Measurements from ENCODE around the gene RNF150. TPM values are rescaled to one million over a fixed set of nuclear protein-coding genes. Genes with fewer than 3 reads are reported as not detected.

RNF150 gene
- total RNA-seq, 2 donors from 2014 or later = 11.7 to 12.3 TPM

DNA sequence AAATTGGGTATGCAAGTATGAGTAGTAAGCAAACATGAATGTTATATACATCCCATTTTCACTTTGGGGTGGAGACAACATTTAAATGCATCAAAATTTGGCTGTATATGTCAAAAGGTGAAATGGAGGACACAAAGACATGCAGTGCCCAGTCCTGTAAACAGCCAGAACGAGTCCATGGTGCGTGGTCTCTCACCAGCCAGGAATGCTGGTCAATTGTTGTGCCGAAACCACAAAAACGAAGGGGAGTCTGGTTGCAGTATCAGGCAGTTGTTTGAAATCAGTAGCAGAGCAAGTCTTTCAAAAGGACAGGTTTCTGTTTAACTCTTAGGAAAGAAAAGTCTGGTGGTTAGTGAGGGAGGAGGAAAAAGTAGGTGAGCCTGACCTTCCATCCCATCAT lies 22.3 kb upstream of the RNF150 start:
- no peaks in the 10 kb centered on the region for H3K36me3 ChIP-seq
- WGBS = 66% methylated on average over 4 of the region's 4 CpGs
- no peaks in the 10 kb centered on the region for H3K27me3 ChIP-seq (replicated peaks; ENCODE audit: insufficient read depth)
- H3K4me3 ChIP-seq = no peak overlapping the region
- intact Hi-C loops (cut with DNase I) = no loop called here
- no peak for TF ChIP-seq POLR2A (IDR thresholded peaks at IDR 0.05)
- TF ChIP-seq POLR2AphosphoS5 (IDR thresholded peaks at IDR 0.05) = no peak
- TF ChIP-seq CTCF (IDR thresholded peaks at IDR 0.05) = no peak
- H3K27ac ChIP-seq = no peak overlapping the region
- DNase-seq (ENCODE audit: low spot score) = no peak
- H3K4me1 ChIP-seq (replicated peaks) = no peaks in the 10 kb centered on the region
- no peaks in the 10 kb centered on the region for H3K9me3 ChIP-seq

GRCh38 chr4:141154725-141155124 lies 21.5 kb upstream of the RNF150 start:
- 88% methylated on average over 3 of the region's 3 CpGs for WGBS
- TF ChIP-seq POLR2AphosphoS5 (IDR thresholded peaks at IDR 0.05) (no peak), CTCF (IDR thresholded peaks at IDR 0.05) (no peak), POLR2A (IDR thresholded peaks at IDR 0.05) (no peak)
- peak overlapping the region; percentile 52 to 69 for H3K27ac ChIP-seq
- DNase-seq (ENCODE audit: low spot score) = no peak
- H3K36me3 ChIP-seq = no peaks in the 10 kb centered on the region
- H3K9me3 ChIP-seq = no peaks in the 10 kb centered on the region
- no peaks in the 10 kb centered on the region for H3K4me1 ChIP-seq (replicated peaks)
- intact Hi-C loops (cut with DNase I) = no loop called here
- no peak overlapping the region for H3K4me3 ChIP-seq
- H3K27me3 ChIP-seq (replicated peaks; ENCODE audit: insufficient read depth) = no peaks in the 10 kb centered on the region

- intact Hi-C loops (cut with DNase I) = no loop called here
- peak; percentile 49 for DNase-seq (ENCODE audit: low spot score)
- peak overlapping the region; percentile 52 to 69 for H3K27ac ChIP-seq
- TF ChIP-seq POLR2A (IDR thresholded peaks at IDR 0.05) = no peak
- peak; percentile 88 for TF ChIP-seq POLR2AphosphoS5 (IDR thresholded peaks at IDR 0.05)
- no peaks in the 10 kb centered on the region for H3K36me3 ChIP-seq
- H3K4me3 ChIP-seq = no peak overlapping the region
- no peaks in the 10 kb centered on the region for H3K4me1 ChIP-seq (replicated peaks)
- no peaks in the 10 kb centered on the region for H3K27me3 ChIP-seq (replicated peaks; ENCODE audit: insufficient read depth)
- no peaks in the 10 kb centered on the region for H3K9me3 ChIP-seq
- 34% methylated on average over 4 of the region's 4 CpGs for WGBS
Measured at GRCh38 chr4:141153751-141154510, 20.7 kb upstream of the RNF150 start.

DNA sequence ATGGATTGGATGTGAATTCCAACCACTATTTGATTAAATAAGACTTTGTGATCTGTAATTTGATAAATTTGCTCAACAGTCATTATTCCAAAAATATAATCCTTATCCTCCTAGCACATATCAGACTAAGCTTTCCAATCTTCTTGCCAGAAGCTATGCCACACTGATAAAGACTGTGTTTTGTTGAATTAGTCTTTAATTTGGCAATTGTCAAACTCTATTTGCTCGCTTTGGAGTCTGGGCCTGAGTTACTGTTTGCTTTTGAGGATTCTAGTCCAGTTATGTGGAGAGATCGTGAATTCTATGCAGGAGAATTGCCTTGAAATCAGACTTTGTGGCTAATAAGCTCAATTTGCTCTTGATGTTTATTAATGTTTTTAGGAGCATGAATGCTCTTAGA lies 10.9 kb upstream of the RNF150 start:
- no peaks in the 10 kb centered on the region for H3K9me3 ChIP-seq
- H3K4me1 ChIP-seq (replicated peaks) = no peaks in the 10 kb centered on the region
- no peaks in the 10 kb centered on the region for H3K36me3 ChIP-seq
- H3K4me3 ChIP-seq = no peak overlapping the region
- TF ChIP-seq POLR2A (IDR thresholded peaks at IDR 0.05) = no peak
- TF ChIP-seq CTCF (IDR thresholded peaks at IDR 0.05) = no peak
- TF ChIP-seq POLR2AphosphoS5 (IDR thresholded peaks at IDR 0.05) = no peak
- DNase-seq (ENCODE audit: low spot score) = no peak
- intact Hi-C loops (cut with DNase I) = no loop called here
- H3K27ac ChIP-seq = no peak overlapping the region
- WGBS = 63% methylated on average over 2 of the region's 2 CpGs
- no peaks in the 10 kb centered on the region for H3K27me3 ChIP-seq (replicated peaks; ENCODE audit: insufficient read depth)

DNA sequence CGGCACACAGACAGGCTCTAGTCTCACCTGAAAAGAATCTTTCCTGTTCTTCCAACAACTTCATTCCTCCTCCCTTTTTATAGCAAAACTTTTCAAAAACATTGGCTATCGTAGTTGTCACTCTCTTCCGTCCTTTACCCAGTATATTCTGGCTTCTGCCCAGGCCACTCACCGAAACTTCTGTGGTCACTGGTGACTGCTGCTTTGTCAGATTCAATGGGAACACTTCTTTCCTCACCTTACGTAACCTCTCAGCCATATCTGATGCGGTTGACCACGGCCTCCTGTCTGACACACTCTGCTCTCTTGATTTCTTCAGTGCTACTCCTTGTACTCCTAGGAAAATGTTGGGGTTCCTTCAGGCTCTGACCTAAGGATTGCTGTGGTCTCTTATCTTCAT lies 9.2 kb upstream of the RNF150 start:
- intact Hi-C loops (cut with DNase I) = no loop called here
- H3K4me1 ChIP-seq (replicated peaks) = no peaks in the 10 kb centered on the region
- 70% methylated on average over 7 of the region's 7 CpGs for WGBS
- no peak overlapping the region for H3K27ac ChIP-seq
- no peaks in the 10 kb centered on the region for H3K36me3 ChIP-seq
- no peaks in the 10 kb centered on the region for H3K27me3 ChIP-seq (replicated peaks; ENCODE audit: insufficient read depth)
- DNase-seq (ENCODE audit: low spot score) = no peak
- TF ChIP-seq CTCF (IDR thresholded peaks at IDR 0.05) = no peak
- no peak for TF ChIP-seq POLR2AphosphoS5 (IDR thresholded peaks at IDR 0.05)
- no peak for TF ChIP-seq POLR2A (IDR thresholded peaks at IDR 0.05)
- no peak overlapping the region for H3K4me3 ChIP-seq
- H3K9me3 ChIP-seq = no peaks in the 10 kb centered on the region
